ENCODE data around the gene MCC.

- TF ChIP-seq HNF4G (IDR thresholded peaks at IDR 0.05) = no peak
- TF ChIP-seq NR2F2 (IDR thresholded peaks at IDR 0.05) = no peak
These were observed 106.5 kb downstream of the MCC start for GRCh38 chr5:113381791-113382190.

Measured in liver (tissue), 1 donor.